HG03097 (cell line): ENCODE data around the gene C1QTNF8.

Experiments
- ATAC-seq: cut with Tn5 transposase; IDR thresholded peaks from one replicate; pipeline ENCODE4 v1.9.1; 2021; ENCODE audit not compliant: unreplicated experiment, low FRiP score

The C1QTNF8 gene

GRCh38 chr16:1080801-1081733, 15.0 kb downstream of the C1QTNF8 start:
- ATAC-seq: no peak

- no peak for ATAC-seq
Measured at GRCh38 chr16:1079786-1080525, 16.1 kb downstream of the C1QTNF8 start.

GRCh38 chr16:1079341-1079740, 16.7 kb downstream of the C1QTNF8 start:
- no peak for ATAC-seq

GRCh38 chr16:1078579-1079021, 17.4 kb downstream of the C1QTNF8 start:
- ATAC-seq: no peak

GRCh38 chr16:1077877-1078578, 18.0 kb downstream of the C1QTNF8 start:
- ATAC-seq: no peak

GRCh38 chr16:1076801-1077576, 19.1 kb downstream of the C1QTNF8 start:
- ATAC-seq: no peak

GRCh38 chr16:1075546-1075945, 20.5 kb downstream of the C1QTNF8 start:
- ATAC-seq: no peak

GRCh38 chr16:1074379-1074649, 21.7 kb downstream of the C1QTNF8 start:
- ATAC-seq: no peak

- ATAC-seq: no peak
Measured at GRCh38 chr16:1073566-1074378, 22.3 kb downstream of the C1QTNF8 start.

GRCh38 chr16:1073262-1073558, 22.8 kb downstream of the C1QTNF8 start:
- no peak for ATAC-seq

- ATAC-seq: no peak
Measured at GRCh38 chr16:1072526-1073261, 23.4 kb downstream of the C1QTNF8 start, which contains the start of gene SSTR5. SSTR5 (plus strand) TSS chr16:1072747; CDS start chr16:1078869, 6,122 bp downstream.

GRCh38 chr16:1071561-1072225, 24.4 kb downstream of the C1QTNF8 start:
- ATAC-seq: no peak

- ATAC-seq: no peak
Measured at GRCh38 chr16:1070864-1071408, 25.1 kb downstream of the C1QTNF8 start.

GRCh38 chr16:1070084-1070863, 25.8 kb downstream of the C1QTNF8 start:
- no peak for ATAC-seq

GRCh38 chr16:1069154-1069553, 26.9 kb downstream of the C1QTNF8 start:
- ATAC-seq: no peak

- no peak for ATAC-seq
Measured at GRCh38 chr16:1068451-1068850, 27.6 kb downstream of the C1QTNF8 start.

GRCh38 chr16:1067629-1068028, 28.4 kb downstream of the C1QTNF8 start:
- no peak for ATAC-seq
